GM12878 (cell line): ENCODE measurements around the gene CHDH. TPM values are rescaled to one million over a fixed set of nuclear protein-coding genes. Genes with fewer than 3 reads are reported as not detected.

Source experiments
- ATAC-seq: fragments of 200-7000 bp; cut with Tn5 transposase; 3 replicates; pipeline ENCODE4 v1.9.1; 2020; ENCODE audit warnings: mild to moderate bottlenecking, moderate library complexity
- BruUV-seq: library from RNA; stranded (reverse); fragments of 400-500 nt; replicated peaks from 2 replicates; lab custom pipeline; 2021; lab: Mats Ljungman, UMichigan
- CTCF ChIA-PET: fragments of 300-600 bp; sonication (Branson Sonifier 250); formaldehyde crosslinking; extraction: SDS; loops from one replicate; lab custom pipeline; 2021; ENCODE audit warnings: inconsistent platforms; lab: Yijun Ruan, JAX
- POLR2A ChIA-PET: fragments of 350-600 bp; formaldehyde crosslinking; extraction: SDS; loops from one replicate; lab custom pipeline; 2021; ENCODE audit warnings: inconsistent platforms; lab: Charles Lee
- RAD21 ChIA-PET: fragments of 300-600 bp; sonication (Branson Sonifier 250); formaldehyde crosslinking; loops from one replicate; lab custom pipeline; 2023; ENCODE audit warnings: antibody characterized with exemption; ENCODE audit not compliant: unreplicated experiment; lab: Charles Lee
- SMC1A ChIA-PET: fragments of 300-600 bp; sonication (Branson Sonifier 250); formaldehyde crosslinking; loops from one replicate; lab custom pipeline; 2023; ENCODE audit not compliant: unreplicated experiment, uncharacterized antibody; lab: Charles Lee
- DNase-seq: peaks from one replicate; pipeline ENCODE4 v3.0.0-alpha.2; 2011; ENCODE audit warnings: low read depth, low spot score
- FAIRE-seq: peaks from 3 replicates; lab custom pipeline; 2011; peaks lifted over from hg19 to GRCh38; lab: Jason Lieb, UNC
- H2AFZ ChIP-seq: 2 replicates; pipeline ENCODE4 v1.6.0; 2011; ENCODE audit warnings: low read depth, low read length, control low read depth; ENCODE audit not compliant: control insufficient read depth
- H3K27ac ChIP-seq: 2 replicates; pipeline ENCODE4 v1.5.1; 2011; ENCODE audit warnings: control low read depth; ENCODE audit not compliant: control insufficient read depth, insufficient read depth
- H3K27me3 ChIP-seq, 2 experiments: replicated peaks in 1 of 2; 2 replicates each; pipeline versions ENCODE4 v1.6.0 to v1.6.1; 2011; ENCODE audit warnings: low read length in 1 of 2; ENCODE audit not compliant: control insufficient read depth in 2 of 2, insufficient read depth in 2 of 2
- H3K36me3 ChIP-seq, 2 experiments: 2 replicates each; pipeline ENCODE4 v1.5.1; 2011; ENCODE audit warnings: low read length in 1 of 2; ENCODE audit not compliant: control insufficient read depth in 2 of 2, insufficient read depth in 2 of 2
- H3K4me1 ChIP-seq: 2 replicates; pipeline ENCODE4 v1.6.1; 2011; ENCODE audit warnings: mild to moderate bottlenecking, low read length, moderate library complexity, mixed read lengths; ENCODE audit not compliant: control insufficient read depth, insufficient read depth
- H3K4me2 ChIP-seq: 2 replicates; pipeline ENCODE4 v1.6.0; 2011; ENCODE audit warnings: control low read depth; ENCODE audit not compliant: control insufficient read depth, insufficient read depth
- H3K4me3 ChIP-seq: fragments of 200-600 bp; sonication (generic); 2 replicates; pipeline ENCODE4 v1.5.1; 2016
- H3K79me2 ChIP-seq: 2 replicates; pipeline ENCODE4 v1.6.0; 2011; ENCODE audit warnings: low read length; ENCODE audit not compliant: control insufficient read depth, insufficient read depth
- H3K9ac ChIP-seq: 2 replicates; pipeline ENCODE4 v1.8.0; 2011; ENCODE audit warnings: low read length, control low read depth, mixed read lengths; ENCODE audit not compliant: control insufficient read depth, insufficient read depth
- H3K9me3 ChIP-seq: replicated peaks from 3 replicates; pipeline ENCODE4 v1.5.1; 2011; ENCODE audit warnings: mild to moderate bottlenecking, low read length; ENCODE audit not compliant: control insufficient read depth, insufficient read depth
- H4K20me1 ChIP-seq: 2 replicates; pipeline ENCODE4 v1.6.0; 2011; ENCODE audit not compliant: control insufficient read depth, insufficient read depth
- CBX5 ChIP-seq: sonication (generic); IDR thresholded peaks from 2 replicates; pipeline ENCODE4 v1.6.1; 2016; ENCODE audit warnings: low read depth, moderate library complexity, mild to moderate bottlenecking, inconsistent platforms
- JUND ChIP-seq: IDR thresholded peaks from 2 replicates; pipeline ENCODE4 v1.6.1; 2012; ENCODE audit warnings: low read depth, mild to moderate bottlenecking, low read length, improper control_type of control experiment, moderate library complexity
- KLF5 ChIP-seq: fragments of 450-650 bp; IDR thresholded peaks from 2 replicates; pipeline ENCODE4 v1.6.1; 2014; ENCODE audit warnings: mild to moderate bottlenecking; ENCODE audit not compliant: partially characterized antibody
- PKNOX1 ChIP-seq: fragments of 450-650 bp; IDR thresholded peaks from 2 replicates; pipeline ENCODE4 v1.6.1; 2016; ENCODE audit warnings: mild to moderate bottlenecking
- ZBTB33 ChIP-seq: fragments of 450-650 bp; IDR thresholded peaks from 2 replicates; pipeline ENCODE4 v1.6.1; 2017; ENCODE audit warnings: mild to moderate bottlenecking
- WGBS: methylation state at CpG from one replicate; pipeline ENCODE4 v1.1.6; 2016; ENCODE audit warnings: low lambda C conversion rate; ENCODE audit not compliant: insufficient replicate concordance, insufficient coverage; ENCODE audit errors: missing lambda C conversion rate; 5-methylcytosine and 5-hydroxymethylcytosine counted together
- in situ Hi-C: fragments of 300-500 bp; cut with MboI; formaldehyde crosslinking; loops from 9 replicates; pipeline ENCODE4 v1.14.3; 2018; ENCODE audit warnings: mixed read lengths
- intact Hi-C: fragments of 100-400 bp; cut with micrococcal nuclease; formaldehyde crosslinking; loops from one replicate; pipeline ENCODE4 v1.14.2; 2022; ENCODE audit not compliant: unreplicated experiment
- polyA plus RNA-seq, 11 experiments: library from polyadenylated mRNA; depleted of rRNA in 4 of 11; unstranded in 6 of 11; stranded (reverse) in 5 of 11; fragments of >200 nt; fragmentation: Nextera tagmentation in 4 of 11; fragmentation: Illumina TruSeq in 1 of 11; extraction: Ambion mirVana in 4 of 11; extraction: Trizol in 1 of 11; gene quantifications; 1 replicate in 1 of 11; 2 replicates in 10 of 11; pipeline versions ENCODE4 v1.2.1 to v1.2.3, GENCODE V29; 2011 to 2016; ENCODE audit warnings: inconsistent platforms in 2 of 11, missing spikeins in 2 of 11, low read depth in 1 of 11
- total RNA-seq, 4 experiments: library from RNA; depleted of rRNA in 3 of 4; stranded (reverse); fragments of >200 nt in 3 of 4; fragmentation: Illumina TruSeq in 1 of 4; extraction: Trizol in 1 of 4; gene quantifications; 2 replicates each; pipeline versions ENCODE4 v1.2.1 to v1.2.3, GENCODE V29; 2013 to 2021

The CHDH gene
- total and polyA plus RNA-seq, 10 of the 15 experiments (the other 5 are each of a cell fraction or from before 2014, with no cell fraction given), result 0.95 to 8.3 (median 2.9) TPM

GRCh38 chr3:53792866-53793265 is 53.4 kb downstream of the CHDH start (continued):
- no peak for TF ChIP-seq ZBTB33

GRCh38 chr3:53791317-53791716 is 54.9 kb downstream of the CHDH start:
- BruUV-seq, result no TSS peak
- no peak overlapping the region for H3K9ac ChIP-seq
- ChIA-PET CTCF (no interaction called here), SMC1A (interaction anchor here (0.6 kb wide), 1 partner anchor 16 kb away, joined by 5 read pairs; no protein-coding TSS in a partner anchor), POLR2A (no interaction called here), RAD21 (no interaction called here)
- no peak overlapping the region for H3K4me2 ChIP-seq
- H2AFZ ChIP-seq, result no peak overlapping the region
- in situ Hi-C loops, result no loop called here
- no peaks in the 10 kb centered on the region for H3K79me2 ChIP-seq
- no peaks in the 10 kb centered on the region for H3K9me3 ChIP-seq
- TF ChIP-seq JUND (no peak), CBX5 (no peak), KLF5 (no peak), PKNOX1 (no peak)
- no peaks in the 10 kb centered on the region for H4K20me1 ChIP-seq
- WGBS, result 50% methylated on average over 7 of the region's 7 CpGs
- no peaks in the 10 kb centered on the region for H3K27me3 ChIP-seq
- ATAC-seq (no peak), FAIRE-seq (no peak), DNase-seq (no peak)
- H3K4me1 ChIP-seq, result no peaks in the 10 kb centered on the region
- H3K27ac ChIP-seq, result no peak overlapping the region
- H3K36me3 ChIP-seq, result no peaks in the 10 kb centered on the region
- intact Hi-C loops, result no loop called here
- H3K4me3 ChIP-seq, result no peak overlapping the region
